ENCODE results near the gene IRGQ. TPM values are rescaled to one million over a fixed set of nuclear protein-coding genes. Genes with fewer than 3 reads are reported as not detected.
"Not testable (repeated sequence)": the region's sequence is repeated elsewhere in the genome, so short reads cannot be mapped to it uniquely, and the experiment has no call there.

IRGQ gene
- 7.7 TPM for polyA plus RNA-seq (2013, experiment 1 of 2; ENCODE audit: insufficient read length)
- polyA plus RNA-seq (2013, experiment 2 of 2; ENCODE audit: insufficient read length), result 6.8 TPM

- DNase-seq, result peak; percentile 99
These were observed at the start of gene IRGQ, which contains the start of gene ZNF576 for GRCh38 chr19:43595999-43596841. Gene IRGQ (minus strand): TSS chr19:43596134. CDS start chr19:43595338, 796 bp downstream. Gene ZNF576 (plus strand): TSS chr19:43596595. CDS start chr19:43597109, 514 bp downstream.

- no peak for DNase-seq
These were observed 48.2 kb upstream of the IRGQ start for GRCh38 chr19:43644181-43644580.

DNA sequence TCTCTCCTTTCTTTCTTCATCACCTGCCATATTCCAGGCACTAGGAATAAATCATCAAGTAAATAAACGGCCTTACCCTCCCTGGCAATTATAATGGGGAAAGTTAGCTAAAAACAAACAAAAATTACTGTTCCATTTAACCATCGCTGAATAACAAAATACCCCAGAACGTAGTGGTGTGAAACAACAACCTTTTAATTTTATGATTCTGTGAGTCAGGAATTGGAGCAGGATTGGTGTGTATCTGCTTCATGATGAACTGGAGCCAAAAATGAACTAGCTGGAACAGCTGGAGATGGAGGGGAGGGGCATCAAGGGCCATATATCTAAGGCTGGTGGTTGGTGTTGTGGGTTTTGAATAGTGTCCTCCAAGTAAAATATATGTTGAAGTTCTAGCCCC is 47.4 kb upstream of the IRGQ start:
- DNase-seq, result no peak

DNA sequence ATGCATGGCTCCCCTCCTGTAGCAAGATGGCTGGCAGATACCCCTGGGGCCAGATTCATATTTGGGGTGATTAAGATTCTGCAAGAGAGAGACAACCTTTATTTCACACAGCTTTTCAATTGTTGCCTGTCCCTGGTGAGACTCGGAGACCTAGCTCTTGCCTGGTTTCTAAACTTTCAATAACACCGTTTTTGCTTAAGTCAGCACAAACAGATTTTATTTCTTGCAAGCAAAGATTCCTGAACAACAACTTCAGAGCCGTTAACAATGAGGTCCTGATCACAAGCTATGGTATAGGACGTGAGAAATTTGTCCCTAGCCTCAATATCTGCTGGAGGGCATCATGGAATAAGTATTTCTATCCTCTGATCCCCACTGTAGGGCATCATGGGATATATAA is 46.6 kb upstream of the IRGQ start:
- DNase-seq, result no peak

DNA sequence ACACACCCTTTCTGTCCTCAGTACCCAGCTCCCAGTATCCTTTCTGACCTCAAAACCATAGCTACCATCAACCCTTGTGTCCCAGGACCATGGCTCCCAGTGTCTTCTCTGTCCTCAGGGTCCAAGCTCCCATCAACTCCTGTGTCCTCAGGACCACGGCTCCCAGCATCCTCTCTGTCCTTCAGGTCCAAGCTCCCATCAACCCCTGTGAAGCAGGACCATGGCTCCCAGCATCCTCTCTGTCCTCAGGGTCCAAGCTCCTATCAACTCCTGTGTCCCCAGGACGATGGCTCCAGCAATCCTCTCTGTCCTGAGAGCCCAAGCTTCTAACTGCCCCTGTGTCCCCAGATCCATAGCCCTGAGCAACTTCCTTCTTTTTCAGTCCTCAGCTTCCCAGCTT is 45.4 kb upstream of the IRGQ start:
- no peak for DNase-seq

GRCh38 chr19:43640424-43640757 is 44.5 kb upstream of the IRGQ start:
- no peak for DNase-seq

DNA sequence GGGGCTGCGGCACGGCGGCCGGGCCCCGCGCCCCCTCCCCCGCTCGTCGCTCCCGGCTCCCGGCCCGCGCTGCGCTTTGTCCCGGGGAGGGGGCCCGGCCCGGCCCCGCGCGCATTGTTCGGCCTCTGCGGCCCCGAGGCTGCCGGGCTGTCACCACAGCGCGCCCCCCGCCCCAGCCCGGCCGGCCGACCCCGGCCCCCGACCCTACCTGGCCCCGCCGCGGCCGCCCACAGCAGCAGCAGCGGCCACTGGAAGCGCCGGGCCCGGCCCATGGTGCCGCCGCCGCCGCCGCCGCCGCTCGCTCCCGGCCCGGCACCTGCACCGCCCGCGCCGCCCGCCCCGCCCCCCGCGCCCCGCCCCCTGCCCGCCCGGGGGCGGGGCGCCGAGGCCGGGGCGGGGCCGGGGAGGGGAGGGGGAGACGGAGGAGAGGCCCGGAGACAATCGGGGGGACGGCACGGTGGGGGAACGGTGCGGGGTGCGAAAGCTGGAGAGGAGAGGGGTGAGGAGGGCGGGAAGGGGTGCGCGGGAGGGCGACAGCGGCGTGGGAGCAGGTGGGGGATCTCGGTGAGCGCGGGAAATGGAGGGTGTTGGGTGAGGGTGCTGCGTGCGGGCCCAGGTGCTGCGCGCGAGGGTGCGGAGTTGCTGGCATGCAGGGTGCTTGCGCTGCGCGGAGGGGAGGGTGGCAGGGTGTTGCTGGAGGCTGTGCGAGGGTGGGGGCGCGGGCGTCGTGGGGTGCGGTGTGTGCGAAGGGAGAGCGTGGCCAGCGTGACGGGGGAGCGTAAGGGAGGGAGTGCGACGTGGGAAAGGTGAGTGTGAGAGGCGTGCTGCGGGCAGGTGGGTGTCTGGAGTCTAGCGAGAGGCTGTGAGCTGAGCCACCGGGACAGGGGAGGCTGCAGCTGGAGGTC is 43.8 kb upstream of the IRGQ start, which contains the start of gene CADM4:
TSS of gene CADM4 (minus strand) at position 332 of the 905 bp plus-strand sequence. CDS start at position 272, 60 bp downstream.
- no peak for DNase-seq

GRCh38 chr19:43638995-43639518 is 43.1 kb upstream of the IRGQ start:
- DNase-seq, result no peak

GRCh38 chr19:43638214-43638994 is 42.5 kb upstream of the IRGQ start:
- no peak for DNase-seq

GRCh38 chr19:43636121-43636683 is 40.3 kb upstream of the IRGQ start:
- DNase-seq, result peak; percentile 19

- not testable (repeated sequence) for DNase-seq
These were observed 39.6 kb upstream of the IRGQ start for GRCh38 chr19:43635561-43635940.

GRCh38 chr19:43634872-43635560 is 39.1 kb upstream of the IRGQ start:
- DNase-seq, result peak; percentile 48

- no peak for DNase-seq
These were observed 38.6 kb upstream of the IRGQ start for GRCh38 chr19:43634506-43634871.

DNA sequence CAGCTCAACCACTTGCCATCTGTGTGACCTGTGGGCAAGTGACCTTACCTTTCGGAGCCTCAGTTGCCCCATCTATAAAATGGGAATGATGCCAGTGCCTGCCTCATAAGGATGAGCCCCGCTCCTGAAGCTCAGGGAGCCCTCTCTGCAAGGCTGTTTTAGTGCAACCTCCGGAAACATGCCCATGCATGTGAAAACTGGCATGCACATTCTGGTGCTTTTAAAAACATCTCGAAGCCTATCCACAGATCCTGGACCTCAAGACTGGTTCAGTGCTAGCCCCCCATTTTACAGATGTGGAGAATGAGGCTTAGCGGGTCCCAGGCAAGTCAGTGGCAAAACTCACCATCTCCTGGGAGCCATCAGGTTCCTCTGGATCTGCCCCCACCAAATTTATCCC is 38.1 kb upstream of the IRGQ start:
- DNase-seq, result no peak

DNA sequence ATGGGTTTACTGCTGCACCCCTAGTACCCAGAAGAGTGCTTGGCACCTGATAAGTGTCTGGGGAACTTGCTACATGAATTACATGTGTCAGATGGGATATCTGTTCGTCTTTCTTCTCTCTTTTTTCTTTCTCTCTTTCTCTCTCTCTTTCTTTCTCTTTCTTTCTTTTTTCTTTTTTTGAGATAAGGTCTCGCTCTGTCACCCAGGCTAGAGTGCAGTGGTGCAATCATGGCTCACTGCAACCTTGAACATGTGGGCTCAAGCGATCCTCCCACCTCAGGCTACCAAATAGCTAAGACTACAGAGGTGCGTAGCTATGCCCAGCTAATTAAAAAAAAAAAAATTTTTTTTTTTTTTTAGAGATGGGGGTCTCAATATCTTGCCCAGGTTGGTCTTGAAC is 37.6 kb upstream of the IRGQ start:
- DNase-seq, result no peak

DNA sequence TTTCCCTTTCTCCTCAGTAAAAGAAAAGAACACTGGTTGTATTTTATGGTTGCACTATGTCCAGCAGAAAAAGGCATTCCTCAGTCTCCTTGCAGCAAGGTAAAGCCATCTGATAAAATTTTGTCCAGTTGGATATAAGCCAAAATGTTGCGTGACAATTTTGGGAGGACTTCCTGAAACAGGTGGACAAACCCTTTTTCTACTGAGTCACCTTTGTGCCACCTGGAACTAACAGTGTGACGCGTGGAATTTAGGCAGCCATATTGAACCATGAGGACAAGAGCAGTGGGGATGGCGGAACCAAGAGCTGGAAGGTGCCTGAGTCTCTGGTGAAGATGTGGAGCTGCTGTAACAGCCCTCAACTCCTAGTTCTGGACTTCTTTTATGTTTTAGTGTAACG is 35.6 kb upstream of the IRGQ start:
- DNase-seq, result no peak

GRCh38 chr19:43628646-43629326 is 32.9 kb upstream of the IRGQ start:
- no peak for DNase-seq

DNA sequence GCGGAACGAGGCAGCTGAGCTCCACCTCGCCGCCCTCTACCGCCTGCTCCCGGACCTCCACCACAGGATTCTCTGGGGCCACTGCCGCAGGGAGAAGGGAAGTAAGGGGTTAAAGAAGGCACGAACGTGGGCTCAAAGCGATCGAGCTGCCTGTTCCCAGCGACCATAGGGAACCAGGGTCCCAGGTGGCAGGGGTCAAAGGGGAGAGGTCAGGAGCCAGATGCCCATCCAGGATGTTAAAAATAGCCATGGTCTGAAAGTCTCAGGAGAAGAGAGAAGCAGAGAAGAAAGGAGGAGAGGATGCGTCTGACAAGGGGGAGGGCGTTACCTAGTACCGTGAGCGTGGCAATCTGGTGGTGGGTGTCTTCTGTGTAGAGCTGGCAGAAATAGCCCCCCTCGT is 30.9 kb upstream of the IRGQ start:
- no peak for DNase-seq

DNA sequence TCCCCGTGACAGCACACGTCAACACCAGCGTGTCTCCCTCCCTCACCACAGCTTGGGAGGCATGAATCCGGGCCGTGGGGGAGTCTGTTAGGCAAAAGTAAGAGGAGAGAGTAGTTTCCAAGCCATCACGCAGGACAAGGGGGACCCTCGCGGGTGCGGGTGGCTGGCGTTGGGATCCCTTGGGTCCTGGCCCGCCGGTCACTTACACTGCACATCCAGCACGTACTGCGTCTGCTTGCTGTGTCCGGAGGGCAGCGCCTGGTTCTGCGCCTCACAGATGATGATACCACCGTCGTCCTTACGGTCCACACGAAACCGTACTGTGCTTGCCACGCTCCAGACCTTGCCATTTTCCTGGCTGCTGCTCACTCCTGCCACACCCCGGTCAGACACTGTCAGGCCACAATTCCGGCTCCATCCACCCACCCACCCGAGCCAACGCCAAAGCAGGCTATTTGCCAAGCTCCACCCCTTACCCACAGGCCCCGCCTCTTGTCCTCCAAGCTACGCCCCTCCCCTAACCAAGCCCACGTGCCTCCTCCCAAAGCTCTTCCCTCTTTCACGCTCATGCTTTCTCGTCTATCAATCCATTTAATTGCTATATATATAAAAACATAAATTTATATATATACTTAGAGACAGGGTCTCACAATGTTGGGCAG is 30.1 kb upstream of the IRGQ start:
- peak; percentile 9 for DNase-seq

DNA sequence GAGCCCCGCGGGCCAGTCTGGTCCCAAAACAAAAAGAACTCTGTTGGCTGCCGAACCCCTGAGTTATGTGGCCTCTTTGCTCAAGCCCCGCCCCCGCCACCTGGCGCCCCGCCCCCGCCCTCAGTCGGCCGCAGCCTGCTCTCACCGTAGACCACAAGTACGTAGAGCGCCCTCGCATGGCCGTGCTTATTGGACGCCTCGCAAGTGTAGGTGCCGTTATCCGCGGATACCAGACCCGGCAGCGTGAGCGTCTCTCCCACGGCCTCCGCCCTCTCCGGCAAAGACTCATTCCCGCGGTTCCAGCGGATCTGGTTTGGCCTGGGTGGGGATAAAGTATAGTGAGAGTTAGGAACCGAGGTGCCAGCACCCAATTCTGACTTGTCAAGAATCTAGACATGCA is 29.0 kb upstream of the IRGQ start:
- no peak for DNase-seq
